Epithelial cell of proximal tubule (primary cell): ENCODE data around the gene NPBWR2. TPM values are rescaled to one million over a fixed set of nuclear protein-coding genes. Genes with fewer than 3 reads are reported as not detected.

Experiments
- DNase-seq: peaks from one replicate; pipeline ENCODE4 v3.0.0-alpha.2; 2011; ENCODE audit warnings: low read depth
- H3K4me3 ChIP-seq: 2 replicates; pipeline ENCODE4 v1.5.1; 2011; ENCODE audit warnings: low read depth, mild to moderate bottlenecking, low read length
- CTCF ChIP-seq: conservative IDR thresholded peaks from 2 replicates; pipeline ENCODE4 v1.5.1; 2012; ENCODE audit warnings: low read depth, mild to moderate bottlenecking, low read length
- total RNA-seq: library from RNA; depleted of rRNA; stranded (reverse); fragments of >200 nt; gene quantifications from 2 replicates; pipeline ENCODE4 v1.2.3, GENCODE V29; 2015

Gene NPBWR2
- total RNA-seq, 1 donor from 2014 or later: not detected

- DNase-seq: no peak
- H3K4me3 ChIP-seq: no peak overlapping the region
- no peak for TF ChIP-seq CTCF
These were observed 41.8 kb upstream of the NPBWR2 start for GRCh38 chr20:64149141-64149540.

GRCh38 chr20:64148581-64148980 lies 41.2 kb upstream of the NPBWR2 start:
- DNase-seq: no peak
- TF ChIP-seq CTCF: no peak

GRCh38 chr20:64146936-64147477 lies 39.6 kb upstream of the NPBWR2 start:
- no peak for TF ChIP-seq CTCF
- no peak for DNase-seq
- no peak overlapping the region for H3K4me3 ChIP-seq

More at GRCh38 chr20:64148581-64148980, 41.2 kb upstream of the NPBWR2 start:
- no peak overlapping the region for H3K4me3 ChIP-seq

- no peak for DNase-seq
- H3K4me3 ChIP-seq: no peak overlapping the region
These were observed 39.1 kb upstream of the NPBWR2 start for GRCh38 chr20:64146301-64146935.

GRCh38 chr20:64145458-64146300 lies 38.3 kb upstream of the NPBWR2 start:
- no peak for DNase-seq
- no peak overlapping the region for H3K4me3 ChIP-seq
- peak; percentile 27 for TF ChIP-seq CTCF

More at GRCh38 chr20:64146301-64146935, 39.1 kb upstream of the NPBWR2 start:
- no peak for TF ChIP-seq CTCF

- no peak overlapping the region for H3K4me3 ChIP-seq
- no peak for DNase-seq
- no peak for TF ChIP-seq CTCF
These were observed 37.0 kb upstream of the NPBWR2 start for GRCh38 chr20:64144144-64144912.
